K562 (cell line): ENCODE results near the gene HSPA1B. TPM values are rescaled to one million over a fixed set of nuclear protein-coding genes. Genes with fewer than 3 reads are reported as not detected.

Source experiments
- ARID3A ChIP-seq: IDR thresholded peaks from 2 replicates; pipeline ENCODE4 v1.6.1; 2012; ENCODE audit warnings: low read depth, low read length, improper control_type of control experiment, borderline replicate concordance
- BACH1 ChIP-seq: fragments of 200-800 bp; sonication (Bioruptor generic); IDR thresholded peaks from 2 replicates; pipeline ENCODE4 v1.6.1; 2016; ENCODE audit warnings: missing genetic modification characterization, missing compliant biosample characterization
- CBFA2T2 ChIP-seq: fragments of 450-650 bp; conservative IDR thresholded peaks from 2 replicates; pipeline ENCODE4 v1.6.1; 2017; ENCODE audit warnings: mild to moderate bottlenecking
- CREB5 ChIP-seq: fragments of 250-450 bp; sonication (Bioruptor Pico); IDR thresholded peaks from 2 replicates; pipeline ENCODE4 v1.5.0; 2020; ENCODE audit warnings: mild to moderate bottlenecking
- DIDO1 ChIP-seq: fragments of 450-650 bp; IDR thresholded peaks from 2 replicates; pipeline ENCODE4 v1.6.1; 2016; ENCODE audit warnings: low read depth, missing biosample characterization, missing genetic modification characterization
- E2F6 ChIP-seq, 2 experiments: IDR thresholded peaks; 2 replicates each; pipeline ENCODE4 v1.6.1; 2011; ENCODE audit warnings: borderline replicate concordance in 1 of 2, control low read depth in 1 of 2, low read depth in 1 of 2, low read length in 1 of 2, mild to moderate bottlenecking in 1 of 2, mixed read lengths in 1 of 2, moderate library complexity in 1 of 2; ENCODE audit not compliant: insufficient read depth in 1 of 2, insufficient read length in 1 of 2, poor library complexity in 1 of 2, severe bottlenecking in 1 of 2; ENCODE audit errors: extremely low read depth in 1 of 2
- EHMT2 ChIP-seq: fragments of 450-650 bp; IDR thresholded peaks from 2 replicates; pipeline ENCODE4 v1.6.1; 2018; ENCODE audit warnings: antibody characterized with exemption
- FOS ChIP-seq: IDR thresholded peaks from 3 replicates; pipeline ENCODE4 v1.6.1; 2011; ENCODE audit not compliant: insufficient read length; ENCODE audit errors: extremely low read depth
- GATAD2B ChIP-seq: fragments of 450-650 bp; IDR thresholded peaks from 2 replicates; pipeline ENCODE4 v1.6.1; 2017; ENCODE audit warnings: mild to moderate bottlenecking, borderline replicate concordance
- NBN ChIP-seq: fragments of 450-650 bp; IDR thresholded peaks from 2 replicates; pipeline ENCODE4 v1.6.1; 2016; ENCODE audit warnings: low read depth, mild to moderate bottlenecking
- SIN3A ChIP-seq, 2 experiments: fragments of 150-350 bp in 1 of 2; IDR thresholded peaks; 2 replicates each; pipeline ENCODE4 v1.6.1; 2011 to 2016; ENCODE audit warnings: borderline replicate concordance in 2 of 2, low read depth in 2 of 2, low read length in 2 of 2, mild to moderate bottlenecking in 2 of 2, moderate library complexity in 2 of 2; ENCODE audit not compliant: control insufficient read depth in 1 of 2
- TAF7 ChIP-seq: fragments of 450-650 bp; IDR thresholded peaks from 2 replicates; pipeline ENCODE4 v1.6.1; 2016; ENCODE audit warnings: missing genetic modification characterization, missing compliant biosample characterization
- TAL1 ChIP-seq: fragments of 450-650 bp; IDR thresholded peaks from 2 replicates; pipeline ENCODE4 v1.6.1; 2016; ENCODE audit warnings: mild to moderate bottlenecking
- XRCC4 ChIP-seq: IDR thresholded peaks from one replicate; pipeline ENCODE4 v1.6.1; 2011; ENCODE audit not compliant: insufficient read depth, insufficient read length; ENCODE audit errors: extremely low read depth
- YBX1 ChIP-seq: fragments of 450-650 bp; IDR thresholded peaks from 2 replicates; pipeline ENCODE4 v1.7.1; 2016; ENCODE audit warnings: mild to moderate bottlenecking
- ZNF224 ChIP-seq: sonication (generic); formaldehyde crosslinking; IDR thresholded peaks from 2 replicates; pipeline ENCODE4 v1.8.0; 2022; ENCODE audit warnings: mild to moderate bottlenecking, missing genetic modification reagents
- ZNF695 ChIP-seq: fragments of 450-650 bp; formaldehyde crosslinking; IDR thresholded peaks from 2 replicates; pipeline ENCODE4 v1.4.0; 2020; ENCODE audit warnings: mild to moderate bottlenecking, moderate library complexity
- polyA plus RNA-seq, 8 experiments: library from polyadenylated mRNA; depleted of rRNA in 4 of 8; stranded (reverse) in 5 of 8; unstranded in 3 of 8; fragments of >200 nt; fragmentation: Nextera tagmentation in 2 of 8; fragmentation: Illumina TruSeq in 1 of 8; extraction: Ambion mirVana in 2 of 8; extraction: Trizol in 1 of 8; gene quantifications; 2 replicates each; pipeline versions ENCODE4 v1.2.1 to v1.2.3, GENCODE V29; 2011 to 2014; ENCODE audit warnings: inconsistent platforms in 1 of 8, missing spikeins in 1 of 8
- total RNA-seq, 7 experiments: library from RNA; depleted of rRNA in 6 of 7; stranded (reverse); fragments of >200 nt in 6 of 7; fragmentation: Illumina TruSeq in 2 of 7; extraction: Trizol in 2 of 7; gene quantifications; 2 replicates each; pipeline versions ENCODE4 v1.2.1 to v1.2.3, GENCODE V29; 2011 to 2021; ENCODE audit warnings: low replicate concordance in 1 of 7
- TF ChIP-seq, protein P1 (sequence below): sonication (generic); formaldehyde crosslinking; IDR thresholded peaks from 2 replicates; pipeline ENCODE4 v1.8.0; 2022; ENCODE audit warnings: mild to moderate bottlenecking, missing genetic modification reagents
- TF ChIP-seq, protein P2 (sequence below): fragments of 250-450 bp; sonication (Bioruptor Pico); IDR thresholded peaks from 2 replicates; pipeline ENCODE4 v1.8.0; 2021; ENCODE audit warnings: mild to moderate bottlenecking, moderate library complexity

Gene HSPA1B
- total and polyA plus RNA-seq, 9 of the 15 experiments (the other 6 are each of a cell fraction or from before 2014, with no cell fraction given) = 0.27 to 227 (median 51.2) TPM

DNA sequence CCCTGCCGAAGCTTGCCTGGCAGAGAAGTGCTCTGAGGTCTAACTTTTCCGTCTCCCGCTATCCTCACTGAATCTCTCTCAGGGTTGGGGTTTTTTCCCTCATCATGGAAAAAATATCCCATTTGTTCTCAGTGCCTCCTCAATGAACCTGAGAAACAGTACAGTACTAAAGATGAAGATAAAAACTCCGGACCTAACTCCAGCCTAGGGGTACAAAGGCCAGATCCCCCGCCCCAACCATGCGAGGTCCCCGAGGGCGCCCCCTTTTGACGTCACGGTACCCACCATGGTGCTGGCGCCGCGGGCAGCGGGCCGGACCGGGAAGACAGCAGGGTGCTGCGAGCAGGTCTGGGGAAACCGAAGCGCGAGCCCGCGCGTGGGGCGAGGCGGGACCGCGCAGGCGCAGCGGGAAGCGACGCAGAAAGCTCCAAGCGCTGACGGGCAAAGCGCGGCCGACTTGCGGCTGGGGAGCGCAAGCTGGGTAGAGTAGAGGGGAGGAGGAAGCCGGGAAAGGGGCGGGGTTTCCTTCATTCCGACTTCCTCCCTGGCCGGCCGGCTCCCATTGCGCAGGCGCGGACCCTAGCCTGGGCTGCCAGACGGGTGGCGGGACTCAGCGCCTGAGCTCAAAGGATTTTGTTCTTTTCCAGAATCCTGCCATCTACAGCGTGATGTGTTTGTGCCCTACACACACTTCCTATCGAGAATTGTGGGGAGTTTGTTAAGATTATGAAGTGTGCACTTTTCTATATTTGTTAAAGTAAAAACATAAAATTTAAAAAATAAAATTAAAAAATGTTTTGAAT is 20.9 kb upstream of the HSPA1B start, which contains the start of gene LSM2 (continued):
- TF ChIP-seq BACH1 (tag) (no peak), ARID3A (no peak), ZNF695 (no peak), E2F6 (IDR thresholded peaks at IDR 0.05; ENCODE audit: borderline replicate concordance in 1 of 2, extremely low read depth in 1 of 2, insufficient read depth in 1 of 2, insufficient read length in 1 of 2, low read depth in 1 of 2, low read length in 1 of 2, poor library complexity in 1 of 2, severe bottlenecking in 1 of 2) (peak; percentile 84 to 86), FOS (no peak), TAL1 (peak; percentile 18; the same call in 1 of the 2 replicates), TAF7 (tag) (peak; percentile 72), SIN3A (IDR thresholded peaks at IDR 0.05; ENCODE audit: borderline replicate concordance in 2 of 2, control insufficient read depth in 1 of 2, low read depth in 2 of 2, low read length in 2 of 2) (peak; percentile 85; a peak in 3 of 4 replicates), NBN (peak; percentile 81), ZNF224 (CRISPR knock-in tag) (no peak), XRCC4 (no peak), DIDO1 (peak; percentile 78), GATAD2B (no peak), EHMT2 (no peak), CBFA2T2 (no peak), YBX1 (no peak), CREB5 (CRISPR knock-in tag) (no peak)
- TF ChIP-seq, protein P1, sequence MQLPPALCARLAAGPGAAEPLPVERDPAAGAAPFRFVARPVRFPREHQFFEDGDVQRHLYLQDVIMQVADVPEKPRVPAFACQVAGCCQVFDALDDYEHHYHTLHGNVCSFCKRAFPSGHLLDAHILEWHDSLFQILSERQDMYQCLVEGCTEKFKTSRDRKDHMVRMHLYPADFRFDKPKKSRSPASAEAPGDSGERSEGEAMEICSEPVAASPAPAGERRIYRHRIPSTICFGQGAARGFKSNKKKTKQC = peak; percentile 96
- TF ChIP-seq, protein P2, sequence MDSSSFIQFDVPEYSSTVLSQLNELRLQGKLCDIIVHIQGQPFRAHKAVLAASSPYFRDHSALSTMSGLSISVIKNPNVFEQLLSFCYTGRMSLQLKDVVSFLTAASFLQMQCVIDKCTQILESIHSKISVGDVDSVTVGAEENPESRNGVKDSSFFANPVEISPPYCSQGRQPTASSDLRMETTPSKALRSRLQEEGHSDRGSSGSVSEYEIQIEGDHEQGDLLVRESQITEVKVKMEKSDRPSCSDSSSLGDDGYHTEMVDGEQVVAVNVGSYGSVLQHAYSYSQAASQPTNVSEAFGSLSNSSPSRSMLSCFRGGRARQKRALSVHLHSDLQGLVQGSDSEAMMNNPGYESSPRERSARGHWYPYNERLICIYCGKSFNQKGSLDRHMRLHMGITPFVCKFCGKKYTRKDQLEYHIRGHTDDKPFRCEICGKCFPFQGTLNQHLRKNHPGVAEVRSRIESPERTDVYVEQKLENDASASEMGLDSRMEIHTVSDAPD (CRISPR knock-in tag) = no peak
